Activated CD4-positive, alpha-beta T cell treated with anti-CD3 and anti-CD28 coated beads, Interleukin-2, amount 10 ng/mL, durations not matched to agents 24 days and 14 days (primary cell): ENCODE data around the gene EML6. TPM values are rescaled to one million over a fixed set of nuclear protein-coding genes. Genes with fewer than 3 reads are reported as not detected.

ENCODE experiments used
- DNase-seq: peaks from one replicate; pipeline ENCODE4 v3.0.0; 2022
- H3K27ac Mint-ChIP-seq: one replicate; pipeline ENCODE4 v1.8.0; 2022; ENCODE audit warnings: mild to moderate bottlenecking, mixed read lengths
- H3K27me3 Mint-ChIP-seq: one replicate; pipeline ENCODE4 v1.8.0; 2022; ENCODE audit warnings: mixed read lengths
- H3K36me3 Mint-ChIP-seq: one replicate; pipeline ENCODE4 v1.8.0; 2022; ENCODE audit warnings: low read depth, mild to moderate bottlenecking, mixed read lengths
- H3K4me1 Mint-ChIP-seq: one replicate; pipeline ENCODE4 v1.8.0; 2021; ENCODE audit warnings: mixed read lengths
- H3K4me3 Mint-ChIP-seq: one replicate; pipeline ENCODE4 v1.8.0; 2022; ENCODE audit warnings: mild to moderate bottlenecking, moderate library complexity, mixed read lengths
- H3K9me3 Mint-ChIP-seq: one replicate; pipeline ENCODE4 v1.8.0; 2021; ENCODE audit warnings: mixed read lengths
- intact Hi-C: fragments of 100-400 bp; cut with micrococcal nuclease; formaldehyde crosslinking; loops from one replicate; pipeline ENCODE4 v1.15.1; 2023
- total RNA-seq: library from RNA; stranded (reverse); gene quantifications from 2 replicates; pipeline ENCODE4 v1.2.3, GENCODE V29; 2022

EML6 gene
- total RNA-seq, 1 donor from 2014 or later = 0.77 TPM

DNA sequence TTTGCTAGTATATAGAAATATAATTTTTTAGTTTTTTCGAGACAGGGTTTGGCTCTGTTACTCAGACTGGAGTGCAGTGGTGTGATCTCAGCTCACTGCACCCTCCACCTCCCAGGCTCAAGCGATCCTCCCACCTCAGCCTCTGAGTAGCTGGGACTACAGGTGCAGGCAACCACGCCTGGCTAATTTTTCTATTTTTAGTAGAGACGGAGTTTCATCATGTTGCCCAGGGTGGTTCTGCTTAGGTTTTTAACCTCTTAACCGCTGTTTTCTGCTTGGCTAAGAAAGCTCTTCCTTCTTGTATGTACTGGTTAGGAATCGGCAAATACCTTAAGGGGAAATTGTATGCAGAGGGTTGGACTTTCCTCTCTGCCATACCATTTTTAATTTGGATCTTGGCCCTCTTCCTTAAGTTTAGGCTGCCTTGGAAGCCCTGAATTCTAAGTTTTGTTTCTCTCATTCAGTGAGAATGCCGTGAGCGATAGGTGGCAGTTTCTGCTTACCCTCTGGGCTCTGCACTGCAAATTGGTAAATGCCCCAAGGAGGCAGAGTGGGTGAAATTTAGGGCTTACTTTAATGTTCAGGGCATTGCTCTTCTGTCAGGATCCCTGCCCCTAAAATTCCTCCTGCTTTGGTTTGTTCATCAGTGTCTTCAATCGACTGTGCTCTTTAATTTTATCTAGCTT lies 32.3 kb downstream of the EML6 start:
- Mint-ChIP-seq H3K9me3 (no peaks in the 10 kb centered on the region), H3K27me3 (peaks cover 12% of the 10 kb centered on the region), H3K36me3 (no peaks in the 10 kb centered on the region), H3K4me3 (no peak overlapping the region), H3K27ac (no peak overlapping the region), H3K4me1 (peaks cover 2% of the 10 kb centered on the region)
- DNase-seq = peak; percentile 15
- intact Hi-C loops = no loop called here

DNA sequence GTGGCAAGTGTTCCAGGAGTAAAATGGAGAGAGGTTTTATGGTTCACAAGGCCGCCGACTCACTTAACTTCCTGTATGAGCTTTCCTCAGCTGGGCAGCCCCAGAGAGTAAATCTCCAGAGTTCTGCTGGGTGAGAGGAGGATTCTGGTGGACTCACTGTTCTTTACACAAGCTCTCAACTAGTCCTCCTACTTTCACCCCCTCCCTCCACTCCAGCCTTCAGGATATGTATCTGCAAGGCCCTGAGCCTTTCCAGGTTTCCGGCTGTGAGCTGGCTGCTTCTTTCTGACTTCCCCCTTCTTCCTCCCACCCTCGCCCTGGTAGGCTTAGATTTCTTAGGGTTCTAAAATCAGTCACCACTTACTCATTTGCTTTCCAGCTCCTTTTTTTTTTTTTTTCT lies 34.0 kb downstream of the EML6 start:
- no peak overlapping the region for H3K27ac Mint-ChIP-seq
- H3K4me1 Mint-ChIP-seq = peaks cover 2% of the 10 kb centered on the region
- H3K4me3 Mint-ChIP-seq = no peak overlapping the region
- no peak for DNase-seq
- H3K27me3 Mint-ChIP-seq = peaks cover 16% of the 10 kb centered on the region
- H3K36me3 Mint-ChIP-seq = no peaks in the 10 kb centered on the region
- no peaks in the 10 kb centered on the region for H3K9me3 Mint-ChIP-seq
- intact Hi-C loops = no loop called here

GRCh38 chr2:54758951-54759350 lies 35.5 kb downstream of the EML6 start:
- Mint-ChIP-seq H3K9me3 (no peaks in the 10 kb centered on the region), H3K27ac (no peak overlapping the region), H3K4me1 (peaks cover 2% of the 10 kb centered on the region), H3K4me3 (no peak overlapping the region), H3K36me3 (no peaks in the 10 kb centered on the region), H3K27me3 (peaks cover 17% of the 10 kb centered on the region)
- intact Hi-C loops = no loop called here
- no peak for DNase-seq

DNA sequence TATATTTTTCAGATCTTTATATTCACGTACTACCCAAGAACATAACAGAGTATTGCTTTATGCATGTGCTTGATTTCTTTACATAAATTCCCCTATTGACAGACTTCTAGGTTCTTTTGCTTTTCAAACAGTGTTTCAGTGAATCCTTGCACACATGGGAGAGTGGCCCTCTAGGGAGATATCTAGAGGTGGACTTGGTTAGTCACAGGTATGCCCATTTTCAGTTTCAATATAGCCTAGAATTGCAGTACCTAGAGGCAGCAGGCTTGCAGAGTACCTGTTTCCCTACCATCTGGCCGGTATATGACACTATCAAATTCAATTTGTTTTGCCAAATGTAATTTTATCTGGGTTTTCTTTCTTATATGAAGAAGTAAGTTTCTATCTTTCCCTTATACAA lies 36.8 kb downstream of the EML6 start:
- H3K36me3 Mint-ChIP-seq = no peaks in the 10 kb centered on the region
- peaks cover 2% of the 10 kb centered on the region for H3K4me1 Mint-ChIP-seq
- intact Hi-C loops = loop anchor here (10.0 kb wide), 1 partner anchor 254 kb away; no protein-coding TSS in a partner anchor

DNA sequence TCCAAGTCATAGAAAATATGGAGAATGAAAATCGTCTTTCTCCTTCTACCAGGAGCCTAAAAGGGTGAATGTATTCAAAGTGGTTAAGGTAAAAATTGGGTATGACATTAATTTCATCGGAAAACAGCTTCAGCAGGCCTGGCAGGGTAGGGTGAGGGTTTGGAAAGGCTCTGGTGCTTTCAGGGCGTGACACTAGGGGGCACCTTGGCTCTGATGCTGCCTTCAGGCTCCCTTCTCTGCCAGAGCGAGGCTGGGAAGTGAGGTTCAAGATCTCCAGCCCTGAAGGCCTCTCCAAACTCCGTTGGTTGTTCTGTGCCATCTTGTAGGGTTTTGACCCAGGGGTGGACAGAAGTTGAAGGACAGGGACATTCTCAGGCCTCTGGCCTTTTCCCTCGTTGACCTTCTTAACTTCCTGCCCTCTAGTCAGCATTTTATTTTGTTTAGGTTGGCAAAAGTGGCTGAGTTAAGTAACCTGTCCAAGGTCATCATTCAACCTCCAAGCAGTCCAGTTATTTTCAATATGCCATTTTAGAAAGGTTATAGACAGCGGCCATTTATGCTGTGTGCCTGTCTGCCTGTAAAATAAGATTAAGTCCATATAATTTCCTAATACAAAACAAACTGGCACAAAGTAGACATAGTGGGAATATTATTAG lies 40.3 kb downstream of the EML6 start:
- Mint-ChIP-seq H3K4me1 (peaks cover 7% of the 10 kb centered on the region), H3K27me3 (peaks cover 11% of the 10 kb centered on the region), H3K36me3 (no peaks in the 10 kb centered on the region), H3K4me3 (no peak overlapping the region), H3K27ac (no peak overlapping the region), H3K9me3 (peaks cover 3% of the 10 kb centered on the region)
- DNase-seq = peak; percentile 63
- intact Hi-C loops = loop anchor here (1.0 to 10.0 kb wide), 2 partner anchors 75 to 251 kb away; no protein-coding TSS in a partner anchor

More for the DNA sequence above, 36.8 kb downstream of the EML6 start:
- Mint-ChIP-seq H3K9me3 (no peaks in the 10 kb centered on the region), H3K27ac (no peak overlapping the region), H3K27me3 (peaks cover 17% of the 10 kb centered on the region), H3K4me3 (no peak overlapping the region)
- no peak for DNase-seq

GRCh38 chr2:54767921-54768320 lies 44.5 kb downstream of the EML6 start:
- H3K4me1 Mint-ChIP-seq = peaks cover 9% of the 10 kb centered on the region
- intact Hi-C loops = loop anchor here (10.0 kb wide), 1 partner anchor 247 kb away; no protein-coding TSS in a partner anchor
- no peak overlapping the region for H3K4me3 Mint-ChIP-seq
- no peaks in the 10 kb centered on the region for H3K27me3 Mint-ChIP-seq
- peaks cover 3% of the 10 kb centered on the region for H3K9me3 Mint-ChIP-seq
- DNase-seq = peak; percentile 52
- H3K36me3 Mint-ChIP-seq = no peaks in the 10 kb centered on the region
- peak overlapping the region; percentile 77 for H3K27ac Mint-ChIP-seq

GRCh38 chr2:54768772-54769428 lies 45.4 kb downstream of the EML6 start:
- DNase-seq = peak; percentile 29
- Mint-ChIP-seq H3K27ac (no peak overlapping the region), H3K9me3 (peaks cover 4% of the 10 kb centered on the region), H3K4me1 (peaks cover 9% of the 10 kb centered on the region), H3K27me3 (no peaks in the 10 kb centered on the region), H3K4me3 (no peak overlapping the region), H3K36me3 (no peaks in the 10 kb centered on the region)
- intact Hi-C loops = loop anchor here (10.0 kb wide), 1 partner anchor 246 kb away; no protein-coding TSS in a partner anchor

GRCh38 chr2:54770211-54770610 lies 46.7 kb downstream of the EML6 start:
- intact Hi-C loops = no loop called here
- H3K36me3 Mint-ChIP-seq = no peaks in the 10 kb centered on the region

GRCh38 chr2:54770676-54771075 lies 47.2 kb downstream of the EML6 start:
- H3K4me3 Mint-ChIP-seq = no peak overlapping the region
- H3K27me3 Mint-ChIP-seq = no peaks in the 10 kb centered on the region
- H3K36me3 Mint-ChIP-seq = no peaks in the 10 kb centered on the region
- H3K4me1 Mint-ChIP-seq = peaks cover 9% of the 10 kb centered on the region
- peak; percentile 26 for DNase-seq
- H3K9me3 Mint-ChIP-seq = peaks cover 14% of the 10 kb centered on the region
- H3K27ac Mint-ChIP-seq = no peak overlapping the region
- intact Hi-C loops = no loop called here

More at GRCh38 chr2:54770211-54770610, 46.7 kb downstream of the EML6 start:
- no peak for DNase-seq
- Mint-ChIP-seq H3K4me3 (no peak overlapping the region), H3K27me3 (no peaks in the 10 kb centered on the region), H3K4me1 (peaks cover 9% of the 10 kb centered on the region), H3K9me3 (peaks cover 11% of the 10 kb centered on the region), H3K27ac (no peak overlapping the region)

- no peak overlapping the region for H3K4me3 Mint-ChIP-seq
- no peaks in the 10 kb centered on the region for H3K27me3 Mint-ChIP-seq
- peaks cover 9% of the 10 kb centered on the region for H3K4me1 Mint-ChIP-seq
- intact Hi-C loops = no loop called here
- H3K36me3 Mint-ChIP-seq = no peaks in the 10 kb centered on the region
- no peak overlapping the region for H3K27ac Mint-ChIP-seq
- H3K9me3 Mint-ChIP-seq = peaks cover 18% of the 10 kb centered on the region
- DNase-seq = peak; percentile 13
Measured at GRCh38 chr2:54771166-54771885, 47.9 kb downstream of the EML6 start.

DNA sequence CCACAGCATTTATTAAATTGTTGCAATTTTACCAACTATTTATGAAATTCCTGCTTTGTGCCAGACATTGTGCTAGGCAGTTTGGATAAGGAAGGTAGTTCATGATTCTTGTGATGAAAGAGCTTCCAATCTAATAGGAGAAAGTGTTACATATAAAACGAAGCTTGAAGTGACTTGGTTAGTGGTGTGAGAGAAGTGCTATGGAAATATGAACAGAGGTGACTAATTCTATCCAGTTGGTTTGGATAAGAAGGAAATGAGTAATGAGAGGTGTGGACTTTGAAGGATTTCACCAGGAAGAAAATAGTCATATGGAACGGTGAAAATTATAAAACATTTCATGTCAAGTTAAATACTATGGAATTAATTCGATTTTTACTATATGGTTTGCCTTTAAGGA lies 48.6 kb downstream of the EML6 start:
- peak; percentile 21 for DNase-seq
- Mint-ChIP-seq H3K4me1 (peaks cover 9% of the 10 kb centered on the region), H3K9me3 (peaks cover 18% of the 10 kb centered on the region), H3K4me3 (no peak overlapping the region), H3K27ac (no peak overlapping the region), H3K36me3 (no peaks in the 10 kb centered on the region), H3K27me3 (no peaks in the 10 kb centered on the region)
- intact Hi-C loops = no loop called here

DNA sequence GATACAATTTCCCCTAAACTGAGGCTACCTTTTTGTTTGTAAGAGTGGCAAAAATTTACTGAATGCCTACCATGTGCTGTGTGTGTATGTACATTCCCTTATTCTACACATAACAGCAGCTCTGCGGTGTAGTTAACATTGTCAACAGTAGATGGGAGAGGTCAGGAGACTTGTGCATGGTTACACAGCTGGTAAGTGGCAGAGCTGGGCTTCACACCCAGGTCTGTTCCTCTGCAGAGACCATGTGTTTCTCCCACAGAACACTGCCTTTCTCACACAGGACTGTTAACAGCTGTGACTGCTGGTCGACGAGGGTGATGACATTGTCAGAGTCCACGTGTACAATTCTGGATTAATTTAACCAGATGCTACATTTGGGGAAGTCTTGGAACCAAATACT lies 49.1 kb downstream of the EML6 start:
- intact Hi-C loops = no loop called here
- no peaks in the 10 kb centered on the region for H3K36me3 Mint-ChIP-seq
- peak; percentile 27 for DNase-seq
- peaks cover 9% of the 10 kb centered on the region for H3K4me1 Mint-ChIP-seq
- H3K9me3 Mint-ChIP-seq = peaks cover 18% of the 10 kb centered on the region
- H3K27ac Mint-ChIP-seq = no peak overlapping the region
- no peaks in the 10 kb centered on the region for H3K27me3 Mint-ChIP-seq
- no peak overlapping the region for H3K4me3 Mint-ChIP-seq

DNA sequence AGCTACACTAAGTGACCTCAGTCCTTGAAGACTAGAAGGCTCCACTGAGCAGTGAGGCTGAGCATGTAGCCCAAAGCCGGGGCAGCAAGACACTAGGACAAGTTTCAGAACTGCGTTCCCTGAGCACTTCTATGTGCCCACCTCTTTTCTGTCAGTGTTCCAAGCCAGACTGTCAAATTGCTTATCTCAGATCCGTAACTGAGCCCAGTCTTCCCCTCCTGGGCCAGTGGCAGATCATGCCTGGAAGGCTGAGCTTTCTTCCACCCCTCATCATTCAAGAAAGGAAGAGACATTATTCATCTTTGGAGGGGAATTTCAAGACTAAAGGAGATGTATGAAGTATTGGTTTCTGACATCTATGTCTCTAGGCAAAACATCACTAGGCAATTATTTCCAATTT lies 49.8 kb downstream of the EML6 start:
- H3K27ac Mint-ChIP-seq = no peak overlapping the region
- peaks cover 16% of the 10 kb centered on the region for H3K9me3 Mint-ChIP-seq
- H3K27me3 Mint-ChIP-seq = no peaks in the 10 kb centered on the region
- DNase-seq = peak; percentile 47
- H3K4me3 Mint-ChIP-seq = no peak overlapping the region
- no peaks in the 10 kb centered on the region for H3K36me3 Mint-ChIP-seq
- intact Hi-C loops = no loop called here
- H3K4me1 Mint-ChIP-seq = peaks cover 3% of the 10 kb centered on the region
